ENCODE measurements around the gene RBM42.
"Not testable (repeated sequence)": the region's sequence is repeated elsewhere in the genome, so short reads cannot be mapped to it uniquely, and the experiment has no call there.

Gene RBM42

GRCh38 chr19:35628565-35629331 is at the start of gene RBM42:
Gene RBM42 (plus strand): TSS chr19:35629036. CDS start chr19:35629154, 118 bp downstream.
- peak; percentile 99 for DNase-seq

- no peak for DNase-seq
Measured at GRCh38 chr19:35582760-35583159, 46.1 kb upstream of the RBM42 start.

GRCh38 chr19:35585848-35586247 is 43.0 kb upstream of the RBM42 start, which contains the start of gene PMIS2:
Gene PMIS2 (plus strand): TSS chr19:35586173. CDS start chr19:35586260, 87 bp downstream.
- DNase-seq, result no peak

GRCh38 chr19:35587321-35587720 is 41.5 kb upstream of the RBM42 start:
- no peak for DNase-seq

- no peak for DNase-seq
Measured at GRCh38 chr19:35590875-35591274, 38.0 kb upstream of the RBM42 start.

- DNase-seq, result peak; percentile 47
Measured at GRCh38 chr19:35592226-35592625, 36.6 kb upstream of the RBM42 start.

GRCh38 chr19:35595026-35595425 is 33.8 kb upstream of the RBM42 start:
- DNase-seq, result not testable (repeated sequence)

GRCh38 chr19:35595928-35596327 is 32.9 kb upstream of the RBM42 start:
- no peak for DNase-seq

GRCh38 chr19:35596366-35596999 is 32.4 kb upstream of the RBM42 start:
- no peak for DNase-seq

GRCh38 chr19:35601971-35602370 is 26.9 kb upstream of the RBM42 start:
- DNase-seq, result no peak

GRCh38 chr19:35604436-35604835 is 24.4 kb upstream of the RBM42 start:
- DNase-seq, result not testable (repeated sequence)

GRCh38 chr19:35607170-35607569 is 21.7 kb upstream of the RBM42 start:
- not testable (repeated sequence) for DNase-seq

- no peak for DNase-seq
Measured at GRCh38 chr19:35607661-35608060, 21.2 kb upstream of the RBM42 start.

- DNase-seq, result no peak
Measured at GRCh38 chr19:35608251-35608650, 20.6 kb upstream of the RBM42 start.

GRCh38 chr19:35609851-35610353 is 18.9 kb upstream of the RBM42 start:
- no peak for DNase-seq

GRCh38 chr19:35612224-35612558 is 16.6 kb upstream of the RBM42 start:
- DNase-seq, result no peak

- peak; percentile 95 for DNase-seq
Measured at GRCh38 chr19:35612559-35613321, 16.1 kb upstream of the RBM42 start, which contains the start of gene HAUS5. Gene HAUS5 (plus strand): TSS chr19:35612735. CDS start chr19:35612795, 60 bp downstream.

GRCh38 chr19:35613574-35613973 is 15.3 kb upstream of the RBM42 start:
- no peak for DNase-seq

GRCh38 chr19:35615036-35615435 is 13.8 kb upstream of the RBM42 start:
- DNase-seq, result no peak

- no peak for DNase-seq
Measured at GRCh38 chr19:35618857-35619256, 10.0 kb upstream of the RBM42 start.

- DNase-seq, result no peak
Measured at GRCh38 chr19:35619290-35619923, 9.4 kb upstream of the RBM42 start.

GRCh38 chr19:35620001-35620400 is 8.8 kb upstream of the RBM42 start:
- no peak for DNase-seq

GRCh38 chr19:35621708-35622107 is 7.1 kb upstream of the RBM42 start:
- DNase-seq, result no peak
